AG04450 (cell line): ENCODE data around the gene SEC61A1. TPM values are rescaled to one million over a fixed set of nuclear protein-coding genes. Genes with fewer than 3 reads are reported as not detected.

ENCODE experiments used
- CTCF ChIA-PET: fragments of 300-600, 350-600 bp; formaldehyde crosslinking; extraction: SDS; loops from one replicate; lab custom pipeline; 2022; ENCODE audit warnings: antibody characterized with exemption, inconsistent platforms; lab: Charles Lee
- POLR2A ChIA-PET: fragments of 350-600 bp; formaldehyde crosslinking; extraction: SDS; loops from one replicate; lab custom pipeline; 2021; ENCODE audit warnings: antibody characterized with exemption, inconsistent platforms; lab: Yijun Ruan, JAX
- DNase-seq: peaks from one replicate; pipeline ENCODE4 v3.0.0-alpha.2; 2011; ENCODE audit warnings: low read depth, low spot score
- H3K27ac ChIP-seq: one replicate; pipeline ENCODE4 v1.5.1; 2012; ENCODE audit warnings: low read depth, low read length, control low read depth
- H3K27me3 ChIP-seq: one replicate; pipeline ENCODE4 v1.6.0; 2012; ENCODE audit warnings: low read length; ENCODE audit not compliant: control insufficient read depth, insufficient read depth
- H3K4me3 ChIP-seq: 2 replicates; pipeline ENCODE4 v1.5.1; 2011; ENCODE audit warnings: mild to moderate bottlenecking, low read depth, low read length, control low read depth
- H3K9me3 ChIP-seq: 2 replicates; pipeline ENCODE4 v1.5.1; 2012; ENCODE audit warnings: low read length; ENCODE audit not compliant: control insufficient read depth, insufficient read depth
- CTCF ChIP-seq: IDR thresholded peaks from 2 replicates; pipeline ENCODE4 v1.5.1; 2011; ENCODE audit warnings: low read depth, low read length, control low read depth, inconsistent platforms
- polyA minus RNA-seq: library from RNA; depleted of rRNA, polyadenylated mRNA; stranded (reverse); fragments of >200 nt; gene quantifications from 2 replicates; pipeline ENCODE4 v1.2.3, GENCODE V29; 2011; rRNA and poly(A)+ RNA removed
- polyA plus RNA-seq: library from polyadenylated mRNA; depleted of rRNA; stranded (reverse); fragments of >200 nt; gene quantifications from 2 replicates; pipeline ENCODE4 v1.2.3, GENCODE V29; 2011; rRNA removed

The SEC61A1 gene
- polyA plus RNA-seq (543 and 639 TPM in 2 replicates), polyA minus RNA-seq (729 and 763 TPM in 2 replicates)

- H3K27ac ChIP-seq, result peak within 1 kb of the TSS; percentile 89
- peak within 1 kb of the TSS; percentile 97 for H3K4me3 ChIP-seq
- no peak for TF ChIP-seq CTCF
- peak; percentile 66 for DNase-seq
- H3K9me3 ChIP-seq, result no peaks in the 10 kb centered on the region
- CTCF ChIA-PET, result interaction anchor here (1.1 kb wide), 1 partner anchor 477 kb away, joined by 4 read pairs; no protein-coding TSS in a partner anchor
- POLR2A ChIA-PET, result interaction anchor here (0.5 to 2.0 kb wide), 7 partner anchors 9 to 461 kb away, joined by 3 to 9 read pairs (median 3); partner anchors contain the start of genes RUVBL1 and TPRA1
- H3K27me3 ChIP-seq, result peaks cover 6% of the 10 kb centered on the region
Observed at GRCh38 chr3:128051837-128052594, at the start of gene SEC61A1. SEC61A1 (plus strand) TSS chr3:128052437; CDS start chr3:128052553, 116 bp downstream.

DNA sequence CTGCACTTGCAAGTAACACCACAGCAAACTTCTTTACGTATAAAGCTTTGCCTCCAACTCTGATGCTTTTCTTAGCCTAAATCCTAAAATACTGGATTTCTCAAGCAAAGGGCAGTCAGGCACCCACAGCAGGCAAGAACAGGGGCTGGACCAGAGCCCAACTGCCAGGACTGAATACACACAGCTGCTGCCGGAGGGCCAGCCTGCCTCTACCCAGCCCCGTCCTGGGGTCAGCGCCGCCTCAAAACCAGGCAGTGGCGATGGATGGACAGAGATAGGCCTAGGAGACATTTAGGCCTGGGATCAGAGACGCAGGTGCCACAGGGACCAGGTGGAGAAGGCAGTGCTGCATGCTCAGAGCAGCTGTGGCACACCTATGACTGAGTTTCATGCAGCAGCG lies 47.6 kb upstream of the SEC61A1 start:
- Histone ChIP-seq H3K9me3 (peaks cover 4% of the 10 kb centered on the region), H3K4me3 (no peak overlapping the region), H3K27ac (no peak overlapping the region), H3K27me3 (peaks cover 34% of the 10 kb centered on the region)
- no peak for TF ChIP-seq CTCF
- POLR2A ChIA-PET, result no interaction called here
- CTCF ChIA-PET, result no interaction called here
- DNase-seq, result no peak

GRCh38 chr3:128006061-128007032 lies 45.9 kb upstream of the SEC61A1 start:
- POLR2A ChIA-PET, result no interaction called here
- Histone ChIP-seq H3K4me3 (no peak overlapping the region), H3K9me3 (no peaks in the 10 kb centered on the region; the same call in 1 of the 2 replicates), H3K27ac (no peak overlapping the region), H3K27me3 (peaks cover 34% of the 10 kb centered on the region)
- CTCF ChIA-PET, result no interaction called here
- DNase-seq, result no peak
- no peak for TF ChIP-seq CTCF

DNA sequence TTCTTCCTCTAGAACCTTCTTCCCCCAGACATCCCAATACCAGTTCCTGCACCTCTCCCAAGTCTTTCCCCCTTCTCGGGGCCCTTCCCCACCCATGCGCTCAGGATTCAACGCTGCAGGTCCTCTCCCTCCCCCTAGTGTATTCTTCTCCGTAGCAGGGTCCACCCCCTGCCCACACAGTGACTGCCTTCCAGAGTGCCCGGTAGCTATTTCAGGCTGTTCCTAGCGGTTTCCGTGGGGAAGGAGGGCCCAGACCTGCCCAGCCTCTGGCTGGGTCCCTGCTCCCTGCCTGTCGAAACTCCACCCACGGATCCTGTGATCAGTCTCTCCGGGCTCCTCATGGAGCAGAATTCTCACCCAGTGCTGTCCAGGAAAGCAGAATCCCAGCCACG lies 45.2 kb upstream of the SEC61A1 start:
- Histone ChIP-seq H3K9me3 (no peaks in the 10 kb centered on the region), H3K27ac (no peak overlapping the region), H3K27me3 (peaks cover 28% of the 10 kb centered on the region), H3K4me3 (no peak overlapping the region)
- CTCF ChIA-PET, result no interaction called here
- no peak for TF ChIP-seq CTCF
- no peak for DNase-seq
- POLR2A ChIA-PET, result no interaction called here
